CD4-positive, alpha-beta T cell (primary cell): Measurements from ENCODE around the gene ARHGAP26. TPM values are rescaled to one million over a fixed set of nuclear protein-coding genes. Genes with fewer than 3 reads are reported as not detected.

Experiments used
- ATAC-seq: fragments of 200-7000 bp; cut with Tn5 transposase; one replicate; pipeline ENCODE4 v1.10.0; 2022; ENCODE audit warnings: mild to moderate bottlenecking; ENCODE audit not compliant: poor library complexity
- CTCF ChIA-PET: fragments of 350-600 bp; sonication (Branson Sonifier 250); formaldehyde crosslinking; loops from one replicate; lab custom pipeline; 2021; ENCODE audit warnings: antibody characterized with exemption, inconsistent platforms; lab: Charles Lee
- POLR2A ChIA-PET: fragments of 350-600 bp; sonication (Branson Sonifier 250); formaldehyde crosslinking; loops from one replicate; lab custom pipeline; 2021; ENCODE audit warnings: antibody characterized with exemption, inconsistent platforms; lab: Charles Lee
- DNase-seq, 14 experiments: peaks; one replicate each; pipeline ENCODE4 v3.0.0-alpha.2; 2013 to 2020; ENCODE audit warnings: mixed read lengths in 2 of 14
- H3K27ac ChIP-seq, 2 donors: one replicate each; pipeline versions ENCODE4 v1.5.1 to v1.7.0; 2013; ENCODE audit warnings: low read length in 2 of 2, low read depth in 1 of 2, mild to moderate bottlenecking in 1 of 2
- H3K27me3 ChIP-seq, 2 experiments: 1 replicate in 1 of 2; 2 replicates in 1 of 2; pipeline versions ENCODE4 v1.6.1 to v1.7.0; 2013; ENCODE audit warnings: low read length in 2 of 2, control low read depth in 1 of 2, mild to moderate bottlenecking in 1 of 2, moderate library complexity in 1 of 2; ENCODE audit not compliant: insufficient read depth in 2 of 2, control insufficient read depth in 1 of 2
- H3K36me3 ChIP-seq: one replicate; pipeline ENCODE4 v1.6.1; 2013; ENCODE audit warnings: low read length, control low read depth; ENCODE audit not compliant: insufficient read depth
- H3K4me1 ChIP-seq: one replicate; pipeline ENCODE4 v1.6.1; 2013; ENCODE audit warnings: low read length, control low read depth; ENCODE audit not compliant: insufficient read depth
- H3K4me3 ChIP-seq: one replicate; pipeline ENCODE4 v1.5.1; 2013; ENCODE audit warnings: mild to moderate bottlenecking, low read length, moderate library complexity
- H3K9me3 ChIP-seq, 2 experiments: 1 replicate in 1 of 2; 2 replicates in 1 of 2; pipeline versions ENCODE4 v1.6.1 to v1.7.0; 2013; ENCODE audit warnings: low read length in 2 of 2, mild to moderate bottlenecking in 2 of 2, control low read depth in 1 of 2, moderate library complexity in 1 of 2; ENCODE audit not compliant: control insufficient read depth in 1 of 2, insufficient read depth in 1 of 2
- H3K27ac Mint-ChIP-seq: one replicate; pipeline ENCODE4 v1.8.0; 2020; ENCODE audit warnings: mixed read lengths
- H3K27me3 Mint-ChIP-seq: one replicate; pipeline ENCODE4 v1.8.0; 2021; ENCODE audit warnings: mixed read lengths
- H3K36me3 Mint-ChIP-seq: one replicate; pipeline ENCODE4 v1.8.0; 2021; ENCODE audit warnings: low read depth, mixed read lengths
- H3K4me1 Mint-ChIP-seq: one replicate; pipeline ENCODE4 v1.8.0; 2021; ENCODE audit warnings: low read depth, mixed read lengths
- H3K4me3 Mint-ChIP-seq: one replicate; pipeline ENCODE4 v1.8.0; 2020; ENCODE audit warnings: mild to moderate bottlenecking, mixed read lengths
- H3K9me3 Mint-ChIP-seq: one replicate; pipeline ENCODE4 v1.8.0; 2020; ENCODE audit warnings: mixed read lengths
- intact Hi-C, 2 experiments: fragments of 100-400 bp; cut with DNase I in 1 of 2; cut with micrococcal nuclease in 1 of 2; formaldehyde crosslinking; loops; one replicate each; pipeline versions ENCODE4 v1.15.1 to v1.9.0; 2023 to 2025; cut with DNase I, micrococcal nuclease
- total RNA-seq, 174 experiments: library from RNA in 2 of 174; stranded (reverse) in 2 of 174; gene quantifications; one replicate each; pipeline ENCODE4 v1.2.3 and lab custom pipeline; 2021 to 2026
- TF ChIP-seq, protein P1 (sequence below): fragments of 200-600 bp; IDR thresholded peaks from one replicate; pipeline ENCODE4 v1.8.0; 2022; ENCODE audit warnings: antibody characterized with exemption, mild to moderate bottlenecking

The ARHGAP26 gene
- total RNA-seq, 2 experiments from 2014 or later: 24.9 to 27.3 TPM

GRCh38 chr5:143071927-143072326 lies 301.8 kb downstream of the ARHGAP26 start:
- intact Hi-C loops: no loop called here
- peaks cover 5% of the 10 kb centered on the region for H3K9me3 Mint-ChIP-seq
- Histone ChIP-seq H3K36me3 (peaks cover 15% of the 10 kb centered on the region), H3K27me3 (no peaks in the 10 kb centered on the region), H3K4me3 (no peak overlapping the region), H3K27ac (no peak overlapping the region), H3K9me3 (peaks cover 0 to 5% of the 10 kb centered on the region in 2 experiments), H3K4me1 (no peaks in the 10 kb centered on the region)
- POLR2A ChIA-PET: no interaction called here
- no peaks in the 10 kb centered on the region for H3K27me3 Mint-ChIP-seq
- TF ChIP-seq, protein P1, sequence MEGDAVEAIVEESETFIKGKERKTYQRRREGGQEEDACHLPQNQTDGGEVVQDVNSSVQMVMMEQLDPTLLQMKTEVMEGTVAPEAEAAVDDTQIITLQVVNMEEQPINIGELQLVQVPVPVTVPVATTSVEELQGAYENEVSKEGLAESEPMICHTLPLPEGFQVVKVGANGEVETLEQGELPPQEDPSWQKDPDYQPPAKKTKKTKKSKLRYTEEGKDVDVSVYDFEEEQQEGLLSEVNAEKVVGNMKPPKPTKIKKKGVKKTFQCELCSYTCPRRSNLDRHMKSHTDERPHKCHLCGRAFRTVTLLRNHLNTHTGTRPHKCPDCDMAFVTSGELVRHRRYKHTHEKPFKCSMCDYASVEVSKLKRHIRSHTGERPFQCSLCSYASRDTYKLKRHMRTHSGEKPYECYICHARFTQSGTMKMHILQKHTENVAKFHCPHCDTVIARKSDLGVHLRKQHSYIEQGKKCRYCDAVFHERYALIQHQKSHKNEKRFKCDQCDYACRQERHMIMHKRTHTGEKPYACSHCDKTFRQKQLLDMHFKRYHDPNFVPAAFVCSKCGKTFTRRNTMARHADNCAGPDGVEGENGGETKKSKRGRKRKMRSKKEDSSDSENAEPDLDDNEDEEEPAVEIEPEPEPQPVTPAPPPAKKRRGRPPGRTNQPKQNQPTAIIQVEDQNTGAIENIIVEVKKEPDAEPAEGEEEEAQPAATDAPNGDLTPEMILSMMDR: no peak
- H3K27ac Mint-ChIP-seq: no peak overlapping the region
- no peaks in the 10 kb centered on the region for H3K4me1 Mint-ChIP-seq
- H3K36me3 Mint-ChIP-seq: peaks cover 47% of the 10 kb centered on the region
- no peak overlapping the region for H3K4me3 Mint-ChIP-seq
- no peak for DNase-seq
- CTCF ChIA-PET: no interaction called here
- ATAC-seq: no peak

DNA sequence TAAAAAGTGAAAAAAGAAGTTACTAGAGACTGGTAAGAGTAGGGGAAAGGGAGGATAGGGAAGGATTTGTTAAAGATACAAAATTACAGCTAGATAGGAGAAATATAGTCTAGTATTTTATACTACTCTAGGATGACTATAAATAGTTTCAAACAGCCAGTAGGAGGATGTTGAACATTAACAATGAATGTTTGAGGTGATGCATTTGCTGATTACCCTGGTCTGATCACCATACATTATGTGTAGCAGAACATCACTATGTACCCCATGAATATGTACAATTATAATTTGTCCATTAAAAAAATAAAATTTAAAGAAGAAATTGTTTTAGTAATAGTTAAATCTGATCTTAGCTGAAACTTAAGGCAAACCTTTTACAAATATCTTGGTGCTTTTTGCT lies 302.6 kb downstream of the ARHGAP26 start:
- intact Hi-C loops: no loop called here
- Mint-ChIP-seq H3K4me1 (no peaks in the 10 kb centered on the region), H3K27ac (no peak overlapping the region), H3K27me3 (no peaks in the 10 kb centered on the region), H3K36me3 (peaks cover 39% of the 10 kb centered on the region), H3K4me3 (no peak overlapping the region), H3K9me3 (peaks cover 5% of the 10 kb centered on the region)
- TF ChIP-seq, protein P1: no peak
- ATAC-seq: no peak
- no peaks in the 10 kb centered on the region for H3K4me1 ChIP-seq
- peaks cover 15% of the 10 kb centered on the region for H3K36me3 ChIP-seq
- H3K9me3 ChIP-seq: peaks cover 0 to 5% of the 10 kb centered on the region in 2 experiments
- H3K4me3 ChIP-seq: no peak overlapping the region
- no peak for DNase-seq
- no peaks in the 10 kb centered on the region for H3K27me3 ChIP-seq
- ChIA-PET POLR2A (no interaction called here), CTCF (no interaction called here)
- H3K27ac ChIP-seq: no peak overlapping the region

DNA sequence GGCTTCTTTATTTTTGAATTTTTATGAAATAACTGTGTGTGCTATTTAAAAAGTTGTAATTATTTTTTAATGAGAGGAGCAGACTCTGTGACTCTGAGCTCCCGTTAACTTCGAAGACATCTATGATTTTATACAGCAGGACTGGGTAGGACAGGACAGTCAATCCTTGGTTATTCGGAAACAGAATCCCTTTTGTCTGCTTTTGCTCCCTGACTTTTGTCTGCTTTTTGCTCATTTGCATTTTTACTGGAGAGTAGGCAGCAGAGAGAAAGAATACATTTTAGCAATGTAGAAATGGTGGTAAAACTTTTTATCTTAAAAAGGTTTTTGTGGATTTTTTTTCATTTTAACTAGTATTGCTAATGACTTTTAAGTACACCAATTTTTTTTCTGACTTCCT lies 303.6 kb downstream of the ARHGAP26 start:
- Histone ChIP-seq H3K4me1 (no peaks in the 10 kb centered on the region), H3K9me3 (peaks cover 0 to 5% of the 10 kb centered on the region in 2 experiments), H3K27ac (no peak overlapping the region), H3K36me3 (peaks cover 10% of the 10 kb centered on the region), H3K27me3 (no peaks in the 10 kb centered on the region), H3K4me3 (no peak overlapping the region)
- ATAC-seq (no peak), DNase-seq (no peak)
- ChIA-PET CTCF (no interaction called here), POLR2A (no interaction called here)
- Mint-ChIP-seq H3K27me3 (no peaks in the 10 kb centered on the region), H3K9me3 (peaks cover 5% of the 10 kb centered on the region), H3K4me1 (no peaks in the 10 kb centered on the region), H3K36me3 (peaks cover 32% of the 10 kb centered on the region), H3K4me3 (no peak overlapping the region), H3K27ac (no peak overlapping the region)
- intact Hi-C loops: no loop called here
- TF ChIP-seq, protein P1: no peak
